Inflammatory macrophage treated with lipopolysaccharide for 4 hours (primary cell): Measurements from ENCODE around the gene ADAM12.
A peak's percentile ranks its signal among the peaks of the same experiment; 100 is the strongest.
"Not testable (repeated sequence)": the region's sequence is repeated elsewhere in the genome, so short reads cannot be mapped to it uniquely, and the experiment has no call there.

ENCODE experiments used
- DNase-seq: peaks from one replicate; pipeline ENCODE4 v3.0.0-alpha.2; 2020

The ADAM12 gene

GRCh38 chr10:126402721-126403695, 14.7 kb upstream of the ADAM12 start:
- no peak for DNase-seq

- no peak for DNase-seq
Observed at GRCh38 chr10:126400641-126401040, 12.4 kb upstream of the ADAM12 start.

- DNase-seq = no peak
Observed at GRCh38 chr10:126398924-126399323, 10.6 kb upstream of the ADAM12 start.

DNA sequence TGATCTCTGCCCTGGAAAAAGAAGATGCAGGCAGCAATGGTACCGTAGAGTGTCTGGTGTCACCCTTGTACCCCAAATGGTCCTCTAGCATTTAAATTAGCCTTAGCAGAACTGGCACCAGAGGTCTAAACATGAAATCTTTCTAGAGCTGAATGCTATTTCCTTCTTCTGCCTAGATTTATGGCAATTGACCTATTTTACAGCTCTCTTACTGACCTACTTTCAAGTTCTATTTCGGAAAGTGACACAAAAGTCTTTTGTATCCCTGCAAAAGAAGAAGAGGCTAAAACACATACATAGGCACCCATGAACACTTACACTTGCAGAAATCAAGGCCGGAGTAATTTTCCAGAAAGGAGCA, 10.1 kb upstream of the ADAM12 start:
- DNase-seq = no peak

- no peak for DNase-seq
Observed at GRCh38 chr10:126397640-126398382, 9.5 kb upstream of the ADAM12 start.

- no peak for DNase-seq
Observed at GRCh38 chr10:126397156-126397555, 8.9 kb upstream of the ADAM12 start.

- DNase-seq = no peak
Observed at GRCh38 chr10:126394948-126395347, 6.7 kb upstream of the ADAM12 start.

DNA sequence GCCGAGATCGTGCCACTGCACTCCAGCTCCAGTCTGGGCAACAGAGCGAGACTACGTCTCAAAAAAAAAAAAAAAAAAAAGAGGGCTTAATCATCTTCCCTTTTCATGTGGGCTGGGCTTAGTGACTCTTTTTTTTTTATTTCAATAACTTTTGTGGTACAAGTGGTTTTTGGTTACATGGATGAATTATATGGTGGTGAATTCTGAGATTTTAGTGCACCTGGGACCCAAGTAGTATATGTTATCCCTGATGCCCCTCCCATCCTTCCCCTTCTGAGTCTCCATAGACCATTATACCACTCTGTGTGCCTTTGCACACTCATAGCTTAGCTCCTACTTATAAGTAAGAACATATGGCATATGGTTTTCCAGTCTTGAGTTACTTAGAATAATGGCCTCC, 4.8 kb upstream of the ADAM12 start:
- DNase-seq = no peak

DNA sequence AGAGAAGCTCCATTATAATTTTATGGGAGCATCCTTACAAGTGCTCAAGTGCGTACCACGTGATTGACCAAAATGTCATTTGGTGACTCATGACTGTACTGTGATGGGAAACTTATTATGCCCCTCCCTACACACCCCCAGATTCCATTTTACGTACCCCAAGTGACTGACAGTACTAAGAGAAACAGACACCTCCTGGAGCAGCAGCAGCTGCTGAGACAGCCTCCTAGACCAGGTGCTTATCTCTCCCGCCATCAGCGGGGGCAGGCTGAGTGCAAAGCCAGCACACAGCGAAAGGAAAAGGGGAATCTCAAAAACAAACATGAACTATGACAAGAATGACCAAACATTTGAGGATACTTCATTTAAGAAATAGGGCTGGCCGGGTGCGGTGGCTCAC, 4.2 kb upstream of the ADAM12 start:
- no peak for DNase-seq

DNA sequence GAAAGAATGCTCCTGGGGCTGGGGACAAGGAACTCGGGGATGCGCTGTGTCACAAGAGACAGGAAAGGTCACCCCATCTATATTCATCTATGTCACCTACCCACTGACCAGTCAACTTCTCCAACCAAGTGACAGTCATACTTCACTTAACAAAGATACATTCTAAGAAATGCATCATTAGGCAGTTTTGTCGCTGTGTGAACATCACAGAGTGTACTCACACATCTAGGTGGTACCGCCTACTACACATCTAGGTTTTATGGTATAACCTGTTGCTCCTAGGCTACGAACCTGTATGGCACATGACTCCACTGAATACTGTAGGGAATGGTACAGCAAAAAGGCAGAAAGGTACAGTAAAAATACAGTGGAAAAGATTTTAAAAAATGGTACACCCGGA, 3.8 kb upstream of the ADAM12 start:
- DNase-seq = no peak

DNA sequence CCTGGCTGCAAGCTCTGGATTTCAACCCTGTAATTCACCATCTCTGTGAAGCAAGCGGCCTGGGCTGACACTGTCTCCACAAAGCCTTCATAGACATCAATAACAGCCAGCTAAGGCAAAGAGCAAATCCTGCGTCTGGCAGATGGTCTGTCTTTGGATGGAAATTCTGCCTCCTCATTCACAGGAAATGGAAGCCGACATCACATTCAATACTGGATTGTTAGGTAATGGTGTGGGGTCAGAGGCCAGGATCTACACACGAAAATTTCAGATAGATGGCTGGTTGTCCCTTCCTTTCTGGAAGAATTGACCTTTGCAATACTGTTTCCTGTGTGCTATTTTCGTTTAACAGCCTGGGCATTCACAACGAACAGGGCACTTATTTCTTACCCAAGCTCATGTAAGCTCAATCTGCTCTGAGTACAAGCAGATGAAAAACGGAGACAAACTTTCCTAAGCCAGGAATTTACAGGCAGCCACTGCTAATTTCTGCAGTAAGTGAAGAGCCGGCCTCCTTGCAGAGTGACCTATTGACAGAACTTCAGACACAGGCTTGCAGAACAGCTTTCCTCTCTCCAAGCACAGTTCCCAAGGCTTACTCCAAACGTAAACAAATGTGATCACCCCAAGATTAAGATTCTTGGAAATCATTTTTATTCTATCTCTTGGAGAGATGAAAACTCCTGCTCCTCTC, 3.1 kb upstream of the ADAM12 start:
- no peak for DNase-seq

- no peak for DNase-seq
Observed at GRCh38 chr10:126390324-126390723, 2.0 kb upstream of the ADAM12 start.

DNA sequence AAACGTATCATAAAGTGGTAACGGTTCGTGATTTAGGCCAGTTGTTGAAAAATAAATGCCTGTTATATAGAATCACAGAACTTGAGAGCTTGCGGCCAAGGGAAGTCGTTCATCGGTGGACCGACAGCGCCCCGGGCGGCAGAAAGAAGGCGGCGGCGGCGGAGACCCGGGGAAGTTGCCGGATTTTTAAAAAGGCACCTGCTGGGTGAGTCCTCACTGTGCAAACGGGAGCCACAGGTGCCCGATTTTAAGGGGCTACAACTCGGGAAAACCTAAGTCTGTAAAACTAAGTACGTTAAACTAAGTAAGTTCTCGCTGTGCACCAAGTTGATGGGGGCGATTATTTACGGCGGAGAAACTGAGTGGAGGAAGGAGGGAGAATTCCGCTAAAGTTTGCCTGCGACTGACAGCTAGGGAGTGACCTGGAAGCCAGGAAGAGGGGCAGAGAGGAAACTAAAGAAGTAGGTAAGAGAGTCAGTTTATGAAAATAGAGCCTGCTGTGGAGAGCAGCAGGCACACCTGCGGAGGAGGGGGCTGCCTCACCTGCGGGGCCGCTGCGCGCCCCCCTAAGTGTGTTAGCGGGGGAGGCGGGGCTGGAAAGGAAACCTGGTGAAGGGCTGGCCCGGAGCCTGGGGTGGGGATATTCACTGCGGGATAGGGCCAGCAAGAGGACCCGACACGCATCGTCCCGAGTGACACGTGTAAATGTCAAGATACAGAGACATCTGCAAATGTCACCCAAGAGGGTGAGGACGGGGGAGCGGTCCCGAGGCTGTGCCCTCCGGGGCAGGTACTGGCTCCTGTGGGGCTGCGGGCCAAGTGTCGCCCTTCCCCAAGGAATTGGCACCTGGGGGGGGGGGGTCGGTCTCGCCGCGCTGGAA, 996 bp downstream of the ADAM12 start:
- DNase-seq = peak; percentile 30

- no peak for DNase-seq
Observed at GRCh38 chr10:126384269-126384873, 3.9 kb downstream of the ADAM12 start.

- DNase-seq = no peak
Observed at GRCh38 chr10:126380352-126381076, 7.8 kb downstream of the ADAM12 start.

DNA sequence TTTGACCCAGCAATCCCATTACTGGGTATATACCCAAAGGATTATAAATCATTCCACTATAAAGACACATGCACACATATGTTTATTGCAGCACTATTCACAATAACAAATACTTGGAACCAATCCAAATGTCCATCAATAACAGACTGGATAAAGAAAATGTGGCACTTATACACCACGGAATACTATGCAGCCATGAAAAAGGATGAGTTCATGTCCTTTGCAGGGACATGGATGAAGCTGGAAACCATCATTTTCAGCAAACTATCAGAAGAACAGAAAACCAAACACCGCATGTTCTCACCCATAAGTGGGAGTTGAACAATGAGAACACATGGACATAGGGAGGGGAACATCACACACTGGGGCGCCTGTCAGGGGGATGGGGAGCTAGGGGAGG, 9.1 kb downstream of the ADAM12 start:
- not testable (repeated sequence) for DNase-seq

- DNase-seq = no peak
Observed at GRCh38 chr10:126376956-126377355, 11.3 kb downstream of the ADAM12 start.

DNA sequence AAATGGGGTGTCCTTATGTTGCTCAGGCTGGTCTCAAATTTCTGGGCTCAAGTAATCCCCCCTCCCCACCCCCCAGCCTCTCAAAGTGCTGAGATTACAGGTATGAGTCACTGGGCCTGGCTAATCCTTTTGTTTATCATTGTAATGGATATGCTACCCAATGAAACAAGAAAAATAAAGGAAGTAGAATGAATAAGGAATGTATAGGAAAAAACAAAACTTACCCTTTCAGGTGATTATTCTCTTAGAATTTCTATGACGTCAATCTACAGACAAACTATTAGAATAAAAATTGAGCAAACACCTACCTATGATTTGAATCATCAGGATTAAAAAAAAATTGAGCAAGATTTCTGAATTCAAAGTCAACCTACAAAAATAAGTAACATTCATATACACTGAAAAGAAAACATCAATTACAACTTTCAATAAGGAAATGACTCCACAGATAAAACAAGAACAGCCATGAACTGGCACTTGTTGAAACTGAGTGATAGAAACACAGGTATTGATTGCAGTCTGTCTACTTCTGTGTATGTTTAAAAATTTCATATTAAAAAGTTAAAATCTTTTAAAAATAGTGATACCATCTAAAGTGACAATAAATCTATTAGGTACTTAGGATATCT, 12.2 kb downstream of the ADAM12 start:
- no peak for DNase-seq

DNA sequence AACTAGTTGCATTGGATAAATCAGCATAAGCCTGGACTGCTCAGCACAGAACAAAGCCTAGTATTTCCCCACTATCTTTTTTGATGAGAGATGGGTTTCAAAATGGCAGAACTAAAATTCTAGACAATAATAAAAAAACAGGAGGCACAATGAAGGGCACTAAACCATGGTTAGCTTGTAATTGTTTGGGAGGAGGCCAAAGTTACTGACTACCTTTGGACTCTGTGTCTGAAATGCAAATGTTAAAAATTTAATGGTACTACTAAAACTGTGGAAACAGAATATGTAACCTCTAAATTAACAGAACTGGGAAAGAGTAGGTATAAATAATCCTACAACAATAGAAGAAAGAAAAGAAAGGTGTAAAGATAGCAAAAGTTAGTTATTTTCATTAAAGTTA, 13.0 kb downstream of the ADAM12 start:
- no peak for DNase-seq

DNA sequence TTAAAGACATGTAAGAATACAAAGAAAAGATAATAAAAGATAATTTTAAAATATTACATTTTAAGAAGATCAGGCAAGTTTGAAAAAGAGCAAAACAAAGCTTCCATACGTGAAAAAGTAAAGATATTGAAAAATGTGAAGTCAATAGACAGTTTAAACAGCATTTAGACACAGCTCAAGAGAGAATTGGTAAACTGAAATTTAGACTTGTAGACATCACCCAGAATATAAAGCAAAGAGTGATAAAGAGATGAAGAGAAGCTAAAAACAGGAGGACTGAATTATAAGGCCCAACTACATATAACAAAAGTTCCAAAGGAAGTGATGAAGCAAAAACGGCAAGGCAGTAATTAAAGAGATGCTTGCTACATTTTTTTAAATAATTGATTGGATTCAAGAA, 13.8 kb downstream of the ADAM12 start:
- no peak for DNase-seq

DNA sequence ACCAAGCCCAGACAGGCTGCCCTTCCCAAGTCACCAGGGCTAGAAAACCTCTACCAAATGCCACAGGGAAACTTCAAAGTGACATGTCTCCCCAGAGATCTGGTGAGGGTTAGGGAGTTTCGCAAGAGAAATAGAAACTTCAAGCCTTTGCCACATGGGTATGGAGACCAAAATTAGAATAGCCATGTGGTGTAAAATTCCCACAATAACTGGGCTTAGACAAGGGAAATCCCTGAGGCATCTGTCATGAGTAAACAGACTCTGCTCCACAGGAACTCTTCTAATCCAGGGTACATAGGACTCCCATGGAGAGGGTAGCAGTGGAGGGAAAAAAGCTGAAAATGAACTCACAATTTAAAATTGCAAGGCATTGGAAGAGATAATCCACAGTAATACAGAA, 14.3 kb downstream of the ADAM12 start:
- no peak for DNase-seq
